Measurements from ENCODE around the gene TTC12. TPM values are rescaled to one million over a fixed set of nuclear protein-coding genes. Genes with fewer than 3 reads are reported as not detected.
"Not testable (repeated sequence)": the region's sequence is repeated elsewhere in the genome, so short reads cannot be mapped to it uniquely, and the experiment has no call there.

The TTC12 gene
- total RNA-seq, 4 donors from 2014 or later: 2.2 to 14.7 (median 10.8) TPM

- no peak overlapping the region for H3K4me3 ChIP-seq
- H3K27me3 ChIP-seq: peaks cover 0 to 21% (median 0%) of the 10 kb centered on the region in 4 donors
- 52 to 56% methylated on average over 8 to 10 of the region's 10 CpGs for WGBS, 2 donors
- intact Hi-C loops (cut with DNase I): loop anchor here (5.0 to 10.0 kb wide), 2 partner anchors 705 to 1007 kb away; no protein-coding TSS in a partner anchor
- H3K27ac ChIP-seq: no peak overlapping the region
- H3K9me3 ChIP-seq: no peaks in the 10 kb centered on the region
- no peaks in the 10 kb centered on the region for H3K36me3 ChIP-seq
- no peak for TF ChIP-seq POLR2A (IDR thresholded peaks at IDR 0.05)
- TF ChIP-seq, protein P1, sequence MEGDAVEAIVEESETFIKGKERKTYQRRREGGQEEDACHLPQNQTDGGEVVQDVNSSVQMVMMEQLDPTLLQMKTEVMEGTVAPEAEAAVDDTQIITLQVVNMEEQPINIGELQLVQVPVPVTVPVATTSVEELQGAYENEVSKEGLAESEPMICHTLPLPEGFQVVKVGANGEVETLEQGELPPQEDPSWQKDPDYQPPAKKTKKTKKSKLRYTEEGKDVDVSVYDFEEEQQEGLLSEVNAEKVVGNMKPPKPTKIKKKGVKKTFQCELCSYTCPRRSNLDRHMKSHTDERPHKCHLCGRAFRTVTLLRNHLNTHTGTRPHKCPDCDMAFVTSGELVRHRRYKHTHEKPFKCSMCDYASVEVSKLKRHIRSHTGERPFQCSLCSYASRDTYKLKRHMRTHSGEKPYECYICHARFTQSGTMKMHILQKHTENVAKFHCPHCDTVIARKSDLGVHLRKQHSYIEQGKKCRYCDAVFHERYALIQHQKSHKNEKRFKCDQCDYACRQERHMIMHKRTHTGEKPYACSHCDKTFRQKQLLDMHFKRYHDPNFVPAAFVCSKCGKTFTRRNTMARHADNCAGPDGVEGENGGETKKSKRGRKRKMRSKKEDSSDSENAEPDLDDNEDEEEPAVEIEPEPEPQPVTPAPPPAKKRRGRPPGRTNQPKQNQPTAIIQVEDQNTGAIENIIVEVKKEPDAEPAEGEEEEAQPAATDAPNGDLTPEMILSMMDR (IDR thresholded peaks at IDR 0.05): peak; percentile 59 to 91 (median 76)
- no peak for DNase-seq
- H3K4me1 ChIP-seq: no peaks in the 10 kb centered on the region
Observed at GRCh38 chr11:113289431-113290187, 24.8 kb upstream of the TTC12 start.

DNA sequence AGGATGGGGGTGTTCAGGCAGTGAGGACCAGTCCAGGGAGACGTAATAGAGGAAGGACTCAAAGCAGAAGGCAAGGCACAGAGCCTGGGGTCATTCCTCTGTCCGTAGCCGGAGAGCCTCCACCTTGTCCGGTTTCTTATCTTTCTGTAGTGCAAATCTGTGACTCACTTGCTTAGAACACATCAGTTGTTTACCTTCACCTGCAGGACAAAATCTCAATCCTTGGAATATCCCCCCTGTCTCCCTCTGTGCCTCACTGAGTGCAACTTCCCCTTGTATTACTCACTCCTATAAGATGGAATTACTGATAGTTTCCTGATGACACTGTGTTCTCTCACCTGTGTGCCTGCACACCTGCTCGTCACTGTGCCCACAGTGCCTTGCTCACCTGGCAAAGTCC, 20.4 kb upstream of the TTC12 start:
- Histone ChIP-seq H3K27ac (no peak overlapping the region), H3K9me3 (no peaks in the 10 kb centered on the region), H3K4me1 (no peaks in the 10 kb centered on the region), H3K36me3 (no peaks in the 10 kb centered on the region), H3K4me3 (no peak overlapping the region), H3K27me3 (peaks cover 0 to 51% (median 0%) of the 10 kb centered on the region in 4 donors)
- intact Hi-C loops (cut with DNase I): no loop called here
- 82 to 89% methylated on average over 5 of the region's 5 CpGs for WGBS, 2 donors
- TF ChIP-seq, protein P1 (IDR thresholded peaks at IDR 0.05): no peak
- no peak for TF ChIP-seq POLR2A (IDR thresholded peaks at IDR 0.05)
- DNase-seq: no peak

GRCh38 chr11:113295993-113296392, 18.4 kb upstream of the TTC12 start:
- TF ChIP-seq POLR2A (IDR thresholded peaks at IDR 0.05): no peak
- TF ChIP-seq, protein P1 (IDR thresholded peaks at IDR 0.05): no peak
- WGBS, 2 donors: 71 to 81% methylated on average over 7 of the region's 7 CpGs
- intact Hi-C loops (cut with DNase I): no loop called here

GRCh38 chr11:113296447-113297205, 17.8 kb upstream of the TTC12 start:
- H3K9me3 ChIP-seq: no peaks in the 10 kb centered on the region
- no peaks in the 10 kb centered on the region for H3K4me1 ChIP-seq
- peaks cover 0 to 74% (median 0%) of the 10 kb centered on the region in 4 donors for H3K27me3 ChIP-seq
- 80 to 93% methylated on average over 1 to 2 of the region's 2 CpGs for WGBS, 2 donors
- DNase-seq: no peak
- no peaks in the 10 kb centered on the region for H3K36me3 ChIP-seq
- no peak overlapping the region for H3K4me3 ChIP-seq
- no peak overlapping the region for H3K27ac ChIP-seq
- TF ChIP-seq, protein P1 (IDR thresholded peaks at IDR 0.05): no peak
- no peak for TF ChIP-seq POLR2A (IDR thresholded peaks at IDR 0.05)
- intact Hi-C loops (cut with DNase I): no loop called here

More at GRCh38 chr11:113295993-113296392, 18.4 kb upstream of the TTC12 start:
- H3K27me3 ChIP-seq: peaks cover 0 to 68% (median 0%) of the 10 kb centered on the region in 4 donors
- no peak for DNase-seq
- H3K27ac ChIP-seq: no peak overlapping the region
- H3K9me3 ChIP-seq: no peaks in the 10 kb centered on the region
- H3K4me1 ChIP-seq: no peaks in the 10 kb centered on the region
- no peak overlapping the region for H3K4me3 ChIP-seq
- no peaks in the 10 kb centered on the region for H3K36me3 ChIP-seq

DNA sequence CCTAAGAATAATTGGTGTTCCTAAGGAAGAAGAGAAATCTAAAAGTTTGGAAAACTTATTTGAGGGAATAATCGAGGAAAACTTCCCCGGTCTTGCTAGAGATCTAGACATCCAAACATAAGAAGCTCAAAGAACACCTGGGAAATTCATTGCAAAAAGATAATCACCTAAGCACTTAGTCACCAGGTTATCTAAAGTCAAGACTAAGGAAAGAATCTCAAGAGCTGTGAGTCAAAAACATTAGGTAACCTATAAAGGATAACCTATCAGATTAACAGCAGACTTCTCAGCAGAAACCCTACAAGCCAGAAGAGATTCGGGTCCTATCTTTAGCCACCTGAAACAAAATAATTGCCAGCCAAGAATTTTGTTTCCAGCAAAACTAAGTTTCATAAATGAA, 15.9 kb upstream of the TTC12 start:
- H3K4me1 ChIP-seq; DNase-seq; H3K27ac ChIP-seq; H3K4me3 ChIP-seq; H3K9me3 ChIP-seq; H3K36me3 ChIP-seq; intact Hi-C loops (cut with DNase I): not testable (repeated sequence)
- peaks cover 0 to 70% (median 0%) of the 10 kb centered on the region in 4 donors for H3K27me3 ChIP-seq
- 86 to 87% methylated on average over 3 of the region's 3 CpGs for WGBS, 2 donors

Data from esophagus squamous epithelium (tissue), 5 donors.